ENCODE data around the gene BLTP3A. TPM values are rescaled to one million over a fixed set of nuclear protein-coding genes. Genes with fewer than 3 reads are reported as not detected.

The BLTP3A gene
- total RNA-seq: 4.4 and 7.6 TPM in 2 replicates

DNA sequence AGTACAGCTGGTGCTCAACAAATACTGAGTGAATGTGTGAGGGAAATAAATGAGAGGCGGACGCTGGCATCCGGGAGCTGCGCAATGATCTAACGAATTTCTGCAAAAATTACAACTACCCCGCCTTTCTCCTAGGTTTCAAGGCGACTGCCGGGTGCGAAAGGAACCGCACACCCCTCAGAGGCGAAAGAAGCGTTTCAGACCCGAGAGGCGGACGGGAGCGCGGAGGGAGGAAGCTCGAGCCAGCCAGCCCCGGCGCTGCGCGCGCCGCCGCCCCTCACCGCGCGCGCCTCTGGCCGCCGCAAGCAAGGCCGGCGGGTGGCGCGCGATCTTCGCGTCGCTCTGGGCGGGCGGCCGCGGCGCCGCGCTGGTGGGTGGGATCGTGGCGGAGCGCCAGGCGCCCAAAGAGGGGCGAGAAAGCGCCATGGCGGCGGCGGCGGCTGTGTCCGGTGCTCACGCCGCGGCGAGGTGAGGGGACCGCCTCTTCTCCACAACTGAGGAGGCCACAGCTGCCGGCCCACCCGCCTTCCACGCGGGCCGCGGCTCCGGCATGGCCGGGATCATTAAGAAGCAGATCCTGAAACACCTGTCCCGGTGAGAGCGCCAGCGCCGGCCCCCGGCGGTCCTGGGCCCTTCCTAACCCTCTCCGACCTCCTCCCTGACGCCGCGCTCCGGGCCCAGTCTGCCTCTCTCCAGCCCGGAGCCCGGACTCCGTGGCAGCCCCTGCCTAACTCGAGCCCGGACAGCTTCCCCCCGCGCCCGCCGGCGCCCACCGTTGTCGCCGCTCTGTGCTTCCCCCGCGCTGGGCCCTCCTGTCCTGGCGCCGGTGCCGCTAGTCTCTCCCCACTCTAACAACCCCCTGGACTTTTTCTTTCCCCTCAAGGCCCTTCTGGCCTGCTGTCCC, at the start of gene BLTP3A:
TSS of gene BLTP3A (plus strand) at position 383 of the 904 bp plus-strand sequence. CDS start at position 551, 168 bp downstream.

Small RNA genes lying within 50 kb of the gene (small RNA-seq; reads per million reads assigned to genes)
- not detected for gene RF00019

Other genes starting within 250 kb of the BLTP3A start
- not detected in 2 replicates for gene SPDEF, start 235.8 kb upstream of the BLTP3A start, total RNA-seq
- gene ILRUN, start 95.3 kb upstream of the BLTP3A start, total RNA-seq: 31.2 and 40.9 TPM in 2 replicates
- 60.0 and 90.0 TPM in 2 replicates for gene SNRPC, start 34.6 kb upstream of the BLTP3A start, total RNA-seq
- 14.0 and 16.0 TPM in 2 replicates for gene TAF11, start 96.0 kb downstream of the BLTP3A start, total RNA-seq
- gene ANKS1A, start 97.2 kb downstream of the BLTP3A start, total RNA-seq: 5.5 and 10.0 TPM in 2 replicates

All from subcutaneous preadipocyte (primary cell).